Measurements from ENCODE around the gene PDE2A.
"Not testable (repeated sequence)": the region's sequence is repeated elsewhere in the genome, so short reads cannot be mapped to it uniquely, and the experiment has no call there.

PDE2A gene

DNA sequence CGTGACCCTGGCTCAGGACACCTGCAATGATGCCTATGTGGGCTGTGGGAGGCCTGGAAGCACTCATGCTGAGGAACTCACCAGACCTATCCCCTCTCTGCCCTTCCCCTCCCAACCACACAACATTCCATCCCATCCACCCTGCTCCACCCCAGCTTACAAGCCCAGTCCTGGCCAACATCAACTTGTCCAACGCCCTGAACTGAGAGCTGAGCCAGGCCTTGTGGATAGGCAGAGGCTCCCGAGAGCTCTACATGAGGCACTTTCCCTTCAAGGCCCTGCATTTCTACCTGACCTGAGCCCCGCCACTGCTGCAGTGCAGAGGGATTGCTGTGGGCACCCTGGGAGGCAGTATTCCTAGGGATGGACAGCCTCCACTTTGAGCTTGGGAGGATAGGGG is 112.4 kb downstream of the PDE2A start:
- FAIRE-seq (no peak), DNase-seq (ENCODE audit: insufficient read length, low spot score) (no peak)
- TF ChIP-seq TAF1 (IDR thresholded peaks at IDR 0.05; ENCODE audit: low read depth, low read length): no peak
- TF ChIP-seq POLR2A (IDR thresholded peaks at IDR 0.05; ENCODE audit: low read depth, low read length): no peak
- no peak for TF ChIP-seq POU2F2 (IDR thresholded peaks at IDR 0.05; ENCODE audit: low read depth, low read length)
- no peak for TF ChIP-seq SPI1 (IDR thresholded peaks at IDR 0.05; ENCODE audit: low read depth, low read length)
- TF ChIP-seq PAX5 (IDR thresholded peaks at IDR 0.05; ENCODE audit: insufficient read depth, low read length, severe bottlenecking): no peak
- no peak for TF ChIP-seq POLR2AphosphoS5 (IDR thresholded peaks at IDR 0.05; ENCODE audit: low read depth, low read length)

DNA sequence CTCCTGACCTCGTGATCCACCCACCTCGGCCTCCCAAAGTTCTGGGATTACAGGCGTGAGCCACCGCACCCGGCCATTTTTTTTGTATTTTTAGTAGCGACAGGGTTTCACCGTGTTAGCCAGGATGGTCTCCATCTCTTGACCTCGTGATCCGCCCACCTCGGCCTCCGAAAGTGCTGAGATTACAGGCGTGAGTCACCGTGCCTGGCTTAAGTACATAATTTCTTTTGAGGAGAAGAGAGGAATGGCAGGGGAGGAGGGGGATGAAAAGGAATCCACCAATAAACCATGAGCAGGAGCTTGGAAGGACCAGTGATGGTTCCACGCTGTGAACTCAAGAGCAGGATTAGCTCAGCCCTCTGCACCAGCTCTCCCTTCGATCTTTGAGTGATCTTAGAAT is 113.4 kb downstream of the PDE2A start:
- FAIRE-seq; DNase-seq (ENCODE audit: insufficient read length, low spot score): not testable (repeated sequence)

DNA sequence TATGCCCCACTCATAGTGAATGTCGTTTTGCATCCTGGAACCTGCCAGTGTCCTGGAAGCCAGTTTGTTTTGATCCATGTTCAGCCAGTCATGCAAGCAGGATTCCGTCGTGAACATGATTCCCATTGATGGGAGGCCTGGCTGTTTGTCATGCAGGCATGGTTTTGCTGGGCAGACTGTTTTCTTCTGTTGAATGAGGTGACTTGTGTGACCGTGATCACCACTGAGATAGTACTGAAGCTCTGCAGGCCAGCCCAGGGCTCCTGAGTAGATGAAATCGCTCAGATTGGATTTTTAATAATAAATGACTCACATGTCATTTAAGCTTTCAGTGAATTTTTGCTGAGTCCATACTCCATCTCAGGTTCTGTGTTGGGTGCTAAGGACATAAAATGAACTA is 117.8 kb downstream of the PDE2A start:
- no peak for TF ChIP-seq POLR2A (IDR thresholded peaks at IDR 0.05; ENCODE audit: low read depth, low read length)
- no peak for TF ChIP-seq POU2F2 (IDR thresholded peaks at IDR 0.05; ENCODE audit: low read depth, low read length)
- TF ChIP-seq PAX5 (IDR thresholded peaks at IDR 0.05; ENCODE audit: insufficient read depth, low read length, severe bottlenecking): no peak
- TF ChIP-seq POLR2AphosphoS5 (IDR thresholded peaks at IDR 0.05; ENCODE audit: low read depth, low read length): no peak
- no peak for TF ChIP-seq TAF1 (IDR thresholded peaks at IDR 0.05; ENCODE audit: low read depth, low read length)
- TF ChIP-seq SPI1 (IDR thresholded peaks at IDR 0.05; ENCODE audit: low read depth, low read length): no peak
- no peak for FAIRE-seq
- DNase-seq (ENCODE audit: insufficient read length, low spot score): no peak

DNA sequence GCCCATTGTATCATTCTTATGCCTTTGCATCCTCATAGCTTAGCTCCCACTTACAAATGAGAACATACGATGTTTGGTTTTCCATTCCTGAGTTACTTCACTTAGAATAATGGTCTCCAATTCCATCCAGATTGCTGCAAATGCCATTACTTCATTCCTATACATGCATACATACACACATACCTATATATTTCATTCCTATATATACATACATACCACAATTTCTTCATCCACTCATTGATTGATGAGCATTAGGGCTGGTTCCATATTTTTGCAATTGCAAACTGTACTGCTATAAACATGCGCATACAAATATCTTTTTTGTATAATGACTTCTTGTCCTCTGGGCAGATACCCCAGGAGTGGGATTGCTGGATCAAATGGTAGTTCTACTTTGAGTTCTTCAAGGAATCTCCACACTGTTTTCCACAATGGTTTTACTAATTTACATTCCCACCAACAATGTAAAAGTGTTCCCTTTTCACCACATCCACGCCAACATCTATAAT is 119.2 kb downstream of the PDE2A start:
- not testable (repeated sequence) for FAIRE-seq

DNA sequence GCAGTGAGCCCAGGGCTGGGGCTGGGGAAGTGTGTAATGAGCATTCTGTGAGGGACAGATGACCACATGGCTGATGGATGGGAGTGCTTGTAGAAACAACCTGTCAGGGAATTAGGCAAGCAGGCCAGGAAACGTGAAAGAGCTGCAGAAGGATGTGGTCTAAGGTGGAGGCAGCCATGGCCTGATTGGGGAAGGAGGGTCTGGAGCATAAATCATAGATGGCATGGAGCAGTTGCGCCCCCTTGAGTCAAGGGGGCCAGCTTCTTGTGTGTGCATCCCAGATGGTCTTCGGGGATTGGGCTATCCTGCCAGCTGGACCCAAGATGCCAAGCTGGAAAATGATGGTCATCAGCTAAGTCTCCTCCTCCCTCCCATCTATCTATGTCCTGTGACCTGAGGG is 120.5 kb downstream of the PDE2A start:
- DNase-seq (ENCODE audit: insufficient read length, low spot score) (no peak), FAIRE-seq (no peak)
- TF ChIP-seq TAF1 (IDR thresholded peaks at IDR 0.05; ENCODE audit: low read depth, low read length) (no peak), PAX5 (IDR thresholded peaks at IDR 0.05; ENCODE audit: insufficient read depth, low read length, severe bottlenecking) (no peak), POLR2A (IDR thresholded peaks at IDR 0.05; ENCODE audit: low read depth, low read length) (no peak), POLR2AphosphoS5 (IDR thresholded peaks at IDR 0.05; ENCODE audit: low read depth, low read length) (no peak), POU2F2 (IDR thresholded peaks at IDR 0.05; ENCODE audit: low read depth, low read length) (no peak), SPI1 (IDR thresholded peaks at IDR 0.05; ENCODE audit: low read depth, low read length) (no peak)

More for the DNA sequence above, 119.2 kb downstream of the PDE2A start:
- DNase-seq (ENCODE audit: insufficient read length, low spot score): not testable (repeated sequence)

DNA sequence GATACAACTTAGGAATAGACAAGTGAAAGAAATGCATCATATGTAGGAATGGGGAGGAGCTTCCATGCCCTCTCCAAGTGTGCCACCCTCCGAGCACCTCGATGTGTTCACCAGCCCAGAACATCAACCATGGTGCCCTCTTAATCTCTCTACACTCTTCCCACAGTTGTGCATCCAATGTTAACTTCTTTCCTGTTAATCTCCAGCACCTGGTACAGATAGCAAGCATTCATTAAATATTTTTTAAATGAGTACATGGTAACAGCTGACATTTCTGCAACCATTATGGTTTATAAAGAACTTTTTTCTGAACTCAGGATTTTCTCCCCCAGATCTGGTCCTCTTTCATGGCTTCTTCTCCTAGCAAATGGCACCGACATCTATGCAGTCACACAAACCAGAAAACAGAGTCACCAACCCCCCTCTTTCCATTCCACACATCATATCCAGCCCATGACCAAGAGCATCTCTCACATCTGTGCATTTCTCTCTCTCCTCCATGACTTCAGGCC is 121.8 kb downstream of the PDE2A start:
- no peak for DNase-seq (ENCODE audit: insufficient read length, low spot score)
- TF ChIP-seq TAF1 (IDR thresholded peaks at IDR 0.05; ENCODE audit: low read depth, low read length) (no peak), POLR2AphosphoS5 (IDR thresholded peaks at IDR 0.05; ENCODE audit: low read depth, low read length) (no peak), SPI1 (IDR thresholded peaks at IDR 0.05; ENCODE audit: low read depth, low read length) (no peak)
- no peak for FAIRE-seq

DNA sequence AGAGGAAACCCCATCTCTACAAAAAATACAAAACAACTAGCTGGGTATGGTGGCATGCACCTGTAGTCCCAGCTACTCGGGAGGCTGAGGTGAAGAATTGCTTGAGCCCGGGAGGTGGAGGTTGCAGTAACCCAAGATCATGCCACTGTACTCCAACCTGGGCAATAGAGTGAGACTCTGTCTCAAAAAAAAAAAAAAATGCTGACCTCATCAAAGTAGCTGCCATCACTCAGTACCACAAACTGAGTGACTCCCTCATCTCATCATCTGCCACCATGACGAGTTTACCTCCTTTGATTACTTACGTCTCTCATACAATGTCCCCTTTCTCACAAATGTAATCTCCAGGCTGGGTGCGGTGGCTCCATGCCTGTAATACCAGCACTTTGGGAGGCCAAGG is 122.7 kb downstream of the PDE2A start:
- DNase-seq (ENCODE audit: insufficient read length, low spot score) (no peak), FAIRE-seq (no peak)
- TF ChIP-seq TAF1 (IDR thresholded peaks at IDR 0.05; ENCODE audit: low read depth, low read length): no peak
- TF ChIP-seq SPI1 (IDR thresholded peaks at IDR 0.05; ENCODE audit: low read depth, low read length): no peak

DNA sequence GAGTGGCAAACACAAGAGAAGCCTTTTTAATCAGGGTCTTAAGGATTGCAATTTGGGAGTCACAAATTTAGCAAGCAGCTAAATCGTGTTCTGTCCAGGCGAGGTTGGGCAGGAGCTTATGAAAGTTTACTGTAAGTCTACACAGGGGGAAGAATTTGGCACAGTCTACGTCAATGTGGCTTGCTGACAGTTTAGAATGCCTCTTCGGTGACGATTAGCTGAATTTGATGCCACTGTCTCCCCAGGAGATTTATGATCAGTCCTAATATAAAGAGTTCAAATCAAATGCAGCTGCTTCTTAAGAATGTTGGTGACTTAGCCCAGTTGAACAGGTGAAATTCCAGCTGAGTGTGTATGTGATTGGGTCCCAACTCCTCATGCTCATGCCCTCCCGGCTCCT is 125.8 kb downstream of the PDE2A start:
- FAIRE-seq (no peak), DNase-seq (ENCODE audit: insufficient read length, low spot score) (no peak)
- TF ChIP-seq TAF1 (IDR thresholded peaks at IDR 0.05; ENCODE audit: low read depth, low read length): no peak
- TF ChIP-seq POU2F2 (IDR thresholded peaks at IDR 0.05; ENCODE audit: low read depth, low read length): no peak
- no peak for TF ChIP-seq PAX5 (IDR thresholded peaks at IDR 0.05; ENCODE audit: insufficient read depth, low read length, severe bottlenecking)
- no peak for TF ChIP-seq POLR2A (IDR thresholded peaks at IDR 0.05; ENCODE audit: low read depth, low read length)
- no peak for TF ChIP-seq SPI1 (IDR thresholded peaks at IDR 0.05; ENCODE audit: low read depth, low read length)
- TF ChIP-seq POLR2AphosphoS5 (IDR thresholded peaks at IDR 0.05; ENCODE audit: low read depth, low read length): no peak

DNA sequence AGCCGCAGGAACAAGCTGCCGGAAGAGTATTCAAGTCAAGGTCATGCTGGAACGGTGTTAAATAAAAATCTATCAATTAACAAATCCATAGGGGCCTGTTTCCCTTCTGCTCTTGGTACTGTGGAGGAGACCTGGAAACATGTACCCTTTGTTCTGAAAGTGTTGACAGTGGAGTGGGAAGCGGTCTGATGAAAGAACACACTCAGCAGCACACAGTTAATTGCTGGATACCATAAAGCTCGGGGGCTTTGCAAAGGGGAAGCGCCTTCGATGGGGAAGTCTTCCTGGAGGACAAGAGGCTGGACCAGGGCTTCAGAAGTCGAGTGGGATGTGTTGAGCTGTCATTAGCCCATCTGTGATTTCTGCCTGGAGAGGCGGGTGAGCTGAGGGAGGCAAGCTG is 127.4 kb downstream of the PDE2A start:
- DNase-seq (ENCODE audit: insufficient read length, low spot score) (no peak), FAIRE-seq (no peak)
- TF ChIP-seq SPI1 (IDR thresholded peaks at IDR 0.05; ENCODE audit: low read depth, low read length) (no peak), POLR2AphosphoS5 (IDR thresholded peaks at IDR 0.05; ENCODE audit: low read depth, low read length) (no peak), POU2F2 (IDR thresholded peaks at IDR 0.05; ENCODE audit: low read depth, low read length) (no peak), TAF1 (IDR thresholded peaks at IDR 0.05; ENCODE audit: low read depth, low read length) (no peak), POLR2A (IDR thresholded peaks at IDR 0.05; ENCODE audit: low read depth, low read length) (no peak)

DNA sequence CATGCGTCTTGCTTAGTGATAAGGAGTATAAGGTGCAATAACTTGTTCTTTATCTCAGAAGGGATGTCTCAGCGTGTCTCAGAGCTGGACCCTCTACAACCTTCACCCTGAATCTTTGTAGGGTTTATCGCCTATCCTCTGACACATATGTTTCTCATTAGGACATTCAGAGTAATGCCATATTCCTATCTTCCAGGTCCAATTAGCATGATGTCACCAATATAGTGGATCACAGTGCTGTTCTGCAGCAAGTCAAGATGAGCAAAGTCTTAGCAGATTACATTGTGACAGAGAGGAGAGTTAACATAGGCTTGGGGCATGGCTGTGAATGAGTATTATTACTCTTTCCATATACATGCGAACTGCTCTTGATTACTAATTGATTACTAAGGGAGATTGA is 129.6 kb downstream of the PDE2A start:
- TF ChIP-seq PAX5 (IDR thresholded peaks at IDR 0.05; ENCODE audit: insufficient read depth, low read length, severe bottlenecking) (no peak), SPI1 (IDR thresholded peaks at IDR 0.05; ENCODE audit: low read depth, low read length) (no peak), POLR2AphosphoS5 (IDR thresholded peaks at IDR 0.05; ENCODE audit: low read depth, low read length) (no peak), TAF1 (IDR thresholded peaks at IDR 0.05; ENCODE audit: low read depth, low read length) (no peak), POLR2A (IDR thresholded peaks at IDR 0.05; ENCODE audit: low read depth, low read length) (no peak), POU2F2 (IDR thresholded peaks at IDR 0.05; ENCODE audit: low read depth, low read length) (no peak)
- no peak for FAIRE-seq
- DNase-seq (ENCODE audit: insufficient read length, low spot score): no peak

DNA sequence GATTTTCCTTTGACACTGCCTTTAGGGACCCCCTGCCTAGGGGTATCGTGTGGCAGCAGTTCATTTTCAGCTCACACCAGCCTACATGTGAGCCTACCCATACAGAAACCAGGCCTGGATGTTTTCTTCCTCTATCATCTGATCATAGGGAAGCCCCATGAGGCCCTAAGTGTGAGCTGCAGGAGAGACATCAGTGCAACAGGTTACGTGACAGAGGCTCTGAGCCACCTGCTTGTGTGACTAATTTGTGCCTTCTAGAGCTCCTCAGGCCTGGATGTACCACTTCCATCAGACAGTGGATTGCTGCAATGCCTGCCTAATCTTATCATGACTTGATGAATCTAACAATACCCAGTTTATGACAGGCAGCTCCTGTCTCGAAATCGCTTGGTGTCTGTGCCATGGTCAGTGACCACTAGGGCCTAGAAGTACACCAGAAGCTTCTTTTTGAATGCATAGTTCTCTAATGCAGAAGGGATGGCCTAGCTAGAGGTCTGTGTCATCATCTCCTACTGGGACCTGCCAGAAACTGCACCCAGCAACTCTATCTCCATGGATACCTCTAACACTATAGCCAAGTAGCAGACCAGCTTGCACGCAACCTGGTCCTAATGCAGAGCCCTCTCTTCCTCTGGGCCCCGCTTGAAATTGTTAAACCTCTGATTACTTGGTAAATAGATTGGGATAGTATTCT is 130.2 kb downstream of the PDE2A start:
- no peak for DNase-seq (ENCODE audit: insufficient read length, low spot score)
- TF ChIP-seq POU2F2 (IDR thresholded peaks at IDR 0.05; ENCODE audit: low read depth, low read length): no peak
- TF ChIP-seq POLR2A (IDR thresholded peaks at IDR 0.05; ENCODE audit: low read depth, low read length): no peak
- no peak for TF ChIP-seq TAF1 (IDR thresholded peaks at IDR 0.05; ENCODE audit: low read depth, low read length)
- no peak for TF ChIP-seq SPI1 (IDR thresholded peaks at IDR 0.05; ENCODE audit: low read depth, low read length)
- no peak for TF ChIP-seq POLR2AphosphoS5 (IDR thresholded peaks at IDR 0.05; ENCODE audit: low read depth, low read length)
- TF ChIP-seq PAX5 (IDR thresholded peaks at IDR 0.05; ENCODE audit: insufficient read depth, low read length, severe bottlenecking): no peak
- no peak for FAIRE-seq
